DND-41 (cell line): ENCODE data around the gene RAP1B.

Experiments
- ATAC-seq: fragments of 200-7000 bp; cut with Tn5 transposase; 3 replicates; pipeline ENCODE4 v1.9.1; 2021; ENCODE audit warnings: low read depth; ENCODE audit not compliant: insufficient read depth
- DNase-seq: peaks from one replicate; pipeline ENCODE4 v3.0.0-alpha.2; 2020
- H2AFZ ChIP-seq: 2 replicates; pipeline ENCODE4 v1.6.0; 2012; ENCODE audit warnings: low read depth, low read length
- H3K27ac ChIP-seq: 2 replicates; pipeline ENCODE4 v1.5.1; 2012; ENCODE audit warnings: low read length, inconsistent platforms
- H3K27me3 ChIP-seq: fragments of 200-600 bp; sonication (generic); 2 replicates; pipeline ENCODE4 v1.6.0; 2012; ENCODE audit warnings: low read length, mild to moderate bottlenecking, inconsistent platforms; ENCODE audit not compliant: insufficient read depth, poor library complexity
- H3K36me3 ChIP-seq: 2 replicates; pipeline ENCODE4 v1.5.1; 2012; ENCODE audit warnings: low read length, inconsistent platforms; ENCODE audit not compliant: insufficient read depth
- H3K4me1 ChIP-seq: 2 replicates; pipeline ENCODE4 v1.5.1; 2012; ENCODE audit warnings: mild to moderate bottlenecking, low read length; ENCODE audit not compliant: insufficient read depth
- H3K4me2 ChIP-seq: 2 replicates; pipeline ENCODE4 v1.6.0; 2012; ENCODE audit warnings: mild to moderate bottlenecking, moderate library complexity, low read length, inconsistent platforms; ENCODE audit not compliant: insufficient read depth
- H3K4me3 ChIP-seq, 2 experiments: fragments of 200-600 bp in 1 of 2; shearing (Covaris generic) in 1 of 2; 2 replicates each; pipeline ENCODE4 v1.5.1; 2012 to 2016; ENCODE audit warnings: inconsistent platforms in 2 of 2, low read length in 2 of 2, mild to moderate bottlenecking in 2 of 2, low read depth in 1 of 2, moderate library complexity in 1 of 2
- H3K79me2 ChIP-seq: 2 replicates; pipeline ENCODE4 v1.6.0; 2012; ENCODE audit warnings: low read length, inconsistent platforms; ENCODE audit not compliant: insufficient read depth
- H3K9ac ChIP-seq: 2 replicates; pipeline ENCODE4 v1.6.0; 2012; ENCODE audit warnings: low read depth, mild to moderate bottlenecking, inconsistent platforms, low read length, moderate library complexity
- H3K9me3 ChIP-seq: 2 replicates; pipeline ENCODE4 v1.5.1; 2012; ENCODE audit warnings: low read length, moderate library complexity, mild to moderate bottlenecking, inconsistent platforms; ENCODE audit not compliant: insufficient read depth, severe bottlenecking
- H4K20me1 ChIP-seq: 2 replicates; pipeline ENCODE4 v1.6.0; 2012; ENCODE audit warnings: low read length; ENCODE audit not compliant: insufficient read depth
- CTCF ChIP-seq: IDR thresholded peaks from 2 replicates; pipeline ENCODE4 v1.5.1; 2012; ENCODE audit warnings: borderline replicate concordance, low read length, moderate library complexity, mild to moderate bottlenecking; ENCODE audit not compliant: poor library complexity, severe bottlenecking; ENCODE audit errors: extremely low read depth
- EZH2 ChIP-seq: IDR thresholded peaks from 3 replicates; pipeline ENCODE4 v1.6.1; 2012; ENCODE audit warnings: borderline replicate concordance, low read depth, mild to moderate bottlenecking, moderate library complexity, low read length, inconsistent platforms; ENCODE audit not compliant: severe bottlenecking

RAP1B gene

GRCh38 chr12:68620519-68621471 is 10.1 kb downstream of the RAP1B start:
- no peaks in the 10 kb centered on the region for H3K9me3 ChIP-seq
- no peaks in the 10 kb centered on the region for H3K27me3 ChIP-seq
- peaks cover 83% of the 10 kb centered on the region for H4K20me1 ChIP-seq
- H3K4me2 ChIP-seq, result no peak overlapping the region
- DNase-seq (no peak), ATAC-seq (no peak)
- H3K79me2 ChIP-seq, result peaks cover 100% of the 10 kb centered on the region
- peaks cover 28% of the 10 kb centered on the region for H3K36me3 ChIP-seq
- H3K27ac ChIP-seq, result no peak overlapping the region
- no peak for TF ChIP-seq CTCF
- TF ChIP-seq EZH2, result no peak
- H3K4me1 ChIP-seq, result peaks cover 11% of the 10 kb centered on the region
- no peak overlapping the region for H3K4me3 ChIP-seq
- no peak overlapping the region for H3K9ac ChIP-seq
- H2AFZ ChIP-seq, result no peak overlapping the region

GRCh38 chr12:68621472-68622081 is 10.9 kb downstream of the RAP1B start:
- DNase-seq (no peak), ATAC-seq (no peak)
- peaks cover 9% of the 10 kb centered on the region for H3K4me1 ChIP-seq
- H3K9me3 ChIP-seq, result no peaks in the 10 kb centered on the region
- H3K9ac ChIP-seq, result no peak overlapping the region
- H3K4me2 ChIP-seq, result no peak overlapping the region
- no peak overlapping the region for H3K27ac ChIP-seq
- no peak overlapping the region for H3K4me3 ChIP-seq
- no peak overlapping the region for H2AFZ ChIP-seq
- no peak for TF ChIP-seq CTCF
- TF ChIP-seq EZH2, result no peak
- H4K20me1 ChIP-seq, result peaks cover 76% of the 10 kb centered on the region
- H3K79me2 ChIP-seq, result peaks cover 100% of the 10 kb centered on the region
- H3K36me3 ChIP-seq, result peaks cover 33% of the 10 kb centered on the region
- H3K27me3 ChIP-seq, result no peaks in the 10 kb centered on the region

- H3K9ac ChIP-seq, result no peak overlapping the region
- H3K79me2 ChIP-seq, result peaks cover 100% of the 10 kb centered on the region
- H3K9me3 ChIP-seq, result no peaks in the 10 kb centered on the region
- H4K20me1 ChIP-seq, result peaks cover 74% of the 10 kb centered on the region
- H3K36me3 ChIP-seq, result peaks cover 38% of the 10 kb centered on the region
- DNase-seq (no peak), ATAC-seq (no peak)
- H3K4me2 ChIP-seq, result no peak overlapping the region
- H3K27me3 ChIP-seq, result no peaks in the 10 kb centered on the region
- no peak overlapping the region for H2AFZ ChIP-seq
- no peak for TF ChIP-seq CTCF
- TF ChIP-seq EZH2, result no peak
- H3K4me3 ChIP-seq, result no peak overlapping the region
- no peak overlapping the region for H3K27ac ChIP-seq
- peaks cover 7% of the 10 kb centered on the region for H3K4me1 ChIP-seq
Observed at GRCh38 chr12:68622250-68622649, 11.6 kb downstream of the RAP1B start.
